HEK293 (cell line): ENCODE data around the gene OR8B8.

Experiments
- CTCF ChIA-PET: fragments of 350-600 bp; formaldehyde crosslinking; extraction: SDS; loops from one replicate; lab custom pipeline; 2021; ENCODE audit warnings: antibody characterized with exemption; lab: Yijun Ruan, JAX
- POLR2A ChIA-PET: fragments of 300-600 bp; formaldehyde crosslinking; extraction: SDS; loops from one replicate; lab custom pipeline; 2020; ENCODE audit warnings: antibody characterized with exemption, inconsistent platforms; lab: Yijun Ruan, JAX
- H3K27ac ChIP-seq: fragments of 200-500 bp; sonication (Bioruptor generic); 2 replicates; pipeline ENCODE4 v1.5.1; 2014; ENCODE audit warnings: low read depth, low read length, control low read depth, inconsistent platforms; ENCODE audit errors: extremely low read depth
- H3K36me3 ChIP-seq, 2 experiments: fragments of 200-500 bp in 1 of 2; sonication (Bioruptor generic) in 1 of 2; 1 replicate in 1 of 2; 2 replicates in 1 of 2; pipeline ENCODE4 v1.5.1; 2014 to 2017; ENCODE audit warnings: inconsistent platforms in 2 of 2, low read length in 2 of 2; ENCODE audit not compliant: control insufficient read depth in 2 of 2, insufficient read depth in 1 of 2
- H3K4me1 ChIP-seq: fragments of 200-500 bp; sonication (Bioruptor generic); 2 replicates; pipeline ENCODE4 v1.5.1; 2014; ENCODE audit warnings: mild to moderate bottlenecking, low read length, inconsistent platforms; ENCODE audit not compliant: control insufficient read depth, insufficient read depth
- H3K4me3 ChIP-seq: 2 replicates; pipeline ENCODE4 v1.5.1; 2011; ENCODE audit warnings: low read depth, mild to moderate bottlenecking, control low read depth, low read length, moderate library complexity
- H3K9me3 ChIP-seq: fragments of 200-500 bp; sonication (Bioruptor generic); 2 replicates; pipeline ENCODE4 v1.5.1; 2014; ENCODE audit warnings: low read depth, low read length, inconsistent platforms; ENCODE audit not compliant: control insufficient read depth, insufficient read depth
- KLF16 ChIP-seq: fragments of 450-650 bp; formaldehyde crosslinking; IDR thresholded peaks from 2 replicates; pipeline ENCODE4 v1.5.1; 2017; ENCODE audit warnings: missing biosample characterization, missing genetic modification characterization
- MZF1 ChIP-seq: fragments of 450-650 bp; formaldehyde crosslinking; IDR thresholded peaks from 2 replicates; pipeline ENCODE4 v1.5.1; 2017; ENCODE audit warnings: missing biosample characterization, missing genetic modification characterization, borderline replicate concordance
- OVOL3 ChIP-seq: fragments of 450-650 bp; formaldehyde crosslinking; IDR thresholded peaks from 2 replicates; pipeline ENCODE4 v1.5.1; 2016; ENCODE audit warnings: missing biosample characterization, missing genetic modification characterization
- PRDM6 ChIP-seq: fragments of 450-650 bp; formaldehyde crosslinking; IDR thresholded peaks from 2 replicates; pipeline ENCODE4 v1.5.1; 2017; ENCODE audit warnings: missing biosample characterization, missing genetic modification characterization
- REPIN1 ChIP-seq: fragments of 450-650 bp; formaldehyde crosslinking; IDR thresholded peaks from 2 replicates; pipeline ENCODE4 v1.5.1; 2017; ENCODE audit warnings: missing biosample characterization, missing genetic modification characterization, low read depth
- SALL2 ChIP-seq: fragments of 450-650 bp; formaldehyde crosslinking; IDR thresholded peaks from 2 replicates; pipeline ENCODE4 v1.5.0; 2017; ENCODE audit warnings: missing biosample characterization, mild to moderate bottlenecking, missing genetic modification characterization, borderline replicate concordance
- SCRT1 ChIP-seq: fragments of 450-650 bp; formaldehyde crosslinking; IDR thresholded peaks from 2 replicates; pipeline ENCODE4 v1.5.1; 2016; ENCODE audit warnings: missing biosample characterization, missing genetic modification characterization, borderline replicate concordance
- ZBTB10 ChIP-seq: fragments of 450-650 bp; formaldehyde crosslinking; IDR thresholded peaks from 2 replicates; pipeline ENCODE4 v1.5.1; 2016; ENCODE audit warnings: missing biosample characterization, missing genetic modification characterization
- ZBTB17 ChIP-seq: fragments of 450-650 bp; formaldehyde crosslinking; IDR thresholded peaks from 2 replicates; pipeline ENCODE4 v1.5.1; 2016; ENCODE audit warnings: missing biosample characterization, missing genetic modification characterization
- ZBTB8A ChIP-seq: fragments of 450-650 bp; formaldehyde crosslinking; IDR thresholded peaks from 2 replicates; pipeline ENCODE4 v1.5.1; 2016; ENCODE audit warnings: missing biosample characterization, missing genetic modification characterization
- ZFP37 ChIP-seq: fragments of 450-650 bp; formaldehyde crosslinking; IDR thresholded peaks from 2 replicates; pipeline ENCODE4 v1.5.1; 2016; ENCODE audit warnings: missing biosample characterization, missing genetic modification characterization
- ZNF211 ChIP-seq: fragments of 450-650 bp; formaldehyde crosslinking; IDR thresholded peaks from 2 replicates; pipeline ENCODE4 v1.5.1; 2016; ENCODE audit warnings: low read depth, missing biosample characterization, missing genetic modification characterization
- ZNF354C ChIP-seq: fragments of 450-650 bp; formaldehyde crosslinking; IDR thresholded peaks from 2 replicates; pipeline ENCODE4 v1.5.1; 2016; ENCODE audit warnings: missing biosample characterization, missing genetic modification characterization, low read depth, borderline replicate concordance
- ZNF423 ChIP-seq: fragments of 450-650 bp; formaldehyde crosslinking; IDR thresholded peaks from 2 replicates; pipeline ENCODE4 v1.5.1; 2016; ENCODE audit warnings: missing biosample characterization, missing genetic modification characterization
- ZNF488 ChIP-seq: fragments of 450-650 bp; formaldehyde crosslinking; IDR thresholded peaks from 2 replicates; pipeline ENCODE4 v1.5.1; 2016; ENCODE audit warnings: missing biosample characterization, missing genetic modification characterization
- ZNF623 ChIP-seq: fragments of 450-650 bp; formaldehyde crosslinking; IDR thresholded peaks from 2 replicates; pipeline ENCODE4 v1.5.1; 2016; ENCODE audit warnings: missing biosample characterization, missing genetic modification characterization
- ZNF624 ChIP-seq: fragments of 450-650 bp; formaldehyde crosslinking; IDR thresholded peaks from 2 replicates; pipeline ENCODE4 v1.5.1; 2017; ENCODE audit warnings: missing biosample characterization, missing genetic modification characterization
- ZNF639 ChIP-seq: fragments of 450-650 bp; formaldehyde crosslinking; IDR thresholded peaks from 2 replicates; pipeline ENCODE4 v1.5.1; 2016; ENCODE audit warnings: missing biosample characterization, missing genetic modification characterization
- ZSCAN30 ChIP-seq: fragments of 450-650 bp; IDR thresholded peaks from 2 replicates; pipeline ENCODE4 v1.5.1; 2018; ENCODE audit warnings: missing biosample characterization, mild to moderate bottlenecking, missing genetic modification characterization, moderate library complexity
- TF ChIP-seq, protein P1 (sequence below): fragments of 450-650 bp; formaldehyde crosslinking; IDR thresholded peaks from 2 replicates; pipeline ENCODE4 v1.5.0; 2017; ENCODE audit warnings: missing biosample characterization, missing genetic modification characterization, borderline replicate concordance
- TF ChIP-seq, protein P2 (sequence below): fragments of 450-650 bp; formaldehyde crosslinking; IDR thresholded peaks from 2 replicates; pipeline ENCODE4 v1.5.1; 2017; ENCODE audit warnings: missing biosample characterization, missing genetic modification characterization

Gene OR8B8, protein sequence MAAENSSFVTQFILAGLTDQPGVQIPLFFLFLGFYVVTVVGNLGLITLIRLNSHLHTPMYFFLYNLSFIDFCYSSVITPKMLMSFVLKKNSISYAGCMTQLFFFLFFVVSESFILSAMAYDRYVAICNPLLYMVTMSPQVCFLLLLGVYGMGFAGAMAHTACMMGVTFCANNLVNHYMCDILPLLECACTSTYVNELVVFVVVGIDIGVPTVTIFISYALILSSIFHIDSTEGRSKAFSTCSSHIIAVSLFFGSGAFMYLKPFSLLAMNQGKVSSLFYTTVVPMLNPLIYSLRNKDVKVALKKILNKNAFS

GRCh38 chr11:124445646-124446150 is at the start of gene OR8B8:
OR8B8 (minus strand) TSS chr11:124445696; CDS start chr11:124441085, 4,611 bp downstream.
- POLR2A ChIA-PET = no interaction called here
- Histone ChIP-seq H3K4me1 (no peaks in the 10 kb centered on the region), H3K36me3 (no peaks in the 10 kb centered on the region), H3K4me3 (no peak within 1 kb of the TSS), H3K9me3 (no peaks in the 10 kb centered on the region), H3K27ac (no peak within 1 kb of the TSS)
- TF ChIP-seq ZNF423 (tag by site-specific recombination) (no peak), ZBTB8A (no peak), ZBTB10 (tag by site-specific recombination) (no peak), ZNF623 (tag by site-specific recombination) (no peak), OVOL3 (tag by site-specific recombination) (no peak), ZFP37 (tag by site-specific recombination) (no peak), ZBTB17 (tag by site-specific recombination) (no peak), SCRT1 (tag by site-specific recombination) (no peak), SALL2 (tag by site-specific recombination) (no peak), ZNF488 (no peak)
- CTCF ChIA-PET = no interaction called here

GRCh38 chr11:124493016-124493655 is 47.6 kb upstream of the OR8B8 start:
- POLR2A ChIA-PET = no interaction called here
- Histone ChIP-seq H3K4me3 (no peak overlapping the region), H3K4me1 (no peaks in the 10 kb centered on the region), H3K9me3 (no peaks in the 10 kb centered on the region), H3K27ac (no peak overlapping the region), H3K36me3 (no peaks in the 10 kb centered on the region)
- CTCF ChIA-PET = no interaction called here
- no peak for TF ChIP-seq PRDM6 (tag by site-specific recombination)
- TF ChIP-seq, protein P1, sequence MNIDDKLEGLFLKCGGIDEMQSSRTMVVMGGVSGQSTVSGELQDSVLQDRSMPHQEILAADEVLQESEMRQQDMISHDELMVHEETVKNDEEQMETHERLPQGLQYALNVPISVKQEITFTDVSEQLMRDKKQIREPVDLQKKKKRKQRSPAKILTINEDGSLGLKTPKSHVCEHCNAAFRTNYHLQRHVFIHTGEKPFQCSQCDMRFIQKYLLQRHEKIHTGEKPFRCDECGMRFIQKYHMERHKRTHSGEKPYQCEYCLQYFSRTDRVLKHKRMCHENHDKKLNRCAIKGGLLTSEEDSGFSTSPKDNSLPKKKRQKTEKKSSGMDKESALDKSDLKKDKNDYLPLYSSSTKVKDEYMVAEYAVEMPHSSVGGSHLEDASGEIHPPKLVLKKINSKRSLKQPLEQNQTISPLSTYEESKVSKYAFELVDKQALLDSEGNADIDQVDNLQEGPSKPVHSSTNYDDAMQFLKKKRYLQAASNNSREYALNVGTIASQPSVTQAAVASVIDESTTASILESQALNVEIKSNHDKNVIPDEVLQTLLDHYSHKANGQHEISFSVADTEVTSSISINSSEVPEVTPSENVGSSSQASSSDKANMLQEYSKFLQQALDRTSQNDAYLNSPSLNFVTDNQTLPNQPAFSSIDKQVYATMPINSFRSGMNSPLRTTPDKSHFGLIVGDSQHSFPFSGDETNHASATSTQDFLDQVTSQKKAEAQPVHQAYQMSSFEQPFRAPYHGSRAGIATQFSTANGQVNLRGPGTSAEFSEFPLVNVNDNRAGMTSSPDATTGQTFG (tag by site-specific recombination) = no peak
- no peak for TF ChIP-seq ZNF354C (tag by site-specific recombination)
- TF ChIP-seq OVOL3 (tag by site-specific recombination) = no peak
- no peak for TF ChIP-seq MZF1 (tag by site-specific recombination)
- no peak for TF ChIP-seq ZNF624
- no peak for TF ChIP-seq REPIN1
- no peak for TF ChIP-seq SALL2 (tag by site-specific recombination)
- no peak for TF ChIP-seq ZSCAN30 (tag by site-specific recombination)
- TF ChIP-seq ZNF639 (tag by site-specific recombination) = no peak
- TF ChIP-seq, protein P2, sequence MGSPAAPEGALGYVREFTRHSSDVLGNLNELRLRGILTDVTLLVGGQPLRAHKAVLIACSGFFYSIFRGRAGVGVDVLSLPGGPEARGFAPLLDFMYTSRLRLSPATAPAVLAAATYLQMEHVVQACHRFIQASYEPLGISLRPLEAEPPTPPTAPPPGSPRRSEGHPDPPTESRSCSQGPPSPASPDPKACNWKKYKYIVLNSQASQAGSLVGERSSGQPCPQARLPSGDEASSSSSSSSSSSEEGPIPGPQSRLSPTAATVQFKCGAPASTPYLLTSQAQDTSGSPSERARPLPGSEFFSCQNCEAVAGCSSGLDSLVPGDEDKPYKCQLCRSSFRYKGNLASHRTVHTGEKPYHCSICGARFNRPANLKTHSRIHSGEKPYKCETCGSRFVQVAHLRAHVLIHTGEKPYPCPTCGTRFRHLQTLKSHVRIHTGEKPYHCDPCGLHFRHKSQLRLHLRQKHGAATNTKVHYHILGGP (tag by site-specific recombination) = no peak
- TF ChIP-seq KLF16 (tag by site-specific recombination) = no peak
- no peak for TF ChIP-seq ZNF211 (tag by site-specific recombination)
